ENCODE results near the gene OXA1L. TPM values are rescaled to one million over a fixed set of nuclear protein-coding genes. Genes with fewer than 3 reads are reported as not detected.

The OXA1L gene
- total and polyA plus RNA-seq, 4 donors: 81.3 to 99.8 (median 97.2) TPM

- Histone ChIP-seq H3K9ac (ENCODE audit: insufficient read depth in 1 of 2, low read length in 2 of 2) (no peak overlapping the region), H3K27me3 (ENCODE audit: control insufficient read depth in 3 of 3, insufficient read depth in 3 of 3, low read length in 2 of 3) (no peaks in the 10 kb centered on the region), H3K4me1 (ENCODE audit: control insufficient read depth in 5 of 5, insufficient read depth in 5 of 5, low read length in 5 of 5) (peaks cover 0 to 9% (median 0%) of the 10 kb centered on the region in 5 donors), H3K27ac (ENCODE audit: low read depth in 1 of 2, low read length in 1 of 2) (no peak overlapping the region), H3K9me3 (ENCODE audit: control insufficient read depth in 4 of 4, insufficient read depth in 3 of 4, low read length in 3 of 4) (no peaks in the 10 kb centered on the region), H3K4me3 (no peak overlapping the region), H3K36me3 (ENCODE audit: control insufficient read depth in 4 of 4, insufficient read depth in 4 of 4, low read length in 4 of 4) (peaks cover 0 to 1% (median 0%) of the 10 kb centered on the region in 4 donors)
- no peak for DNase-seq
- no peak for ATAC-seq (ENCODE audit: insufficient read depth, low FRiP score)
- TF ChIP-seq CTCF (IDR thresholded peaks at IDR 0.05; ENCODE audit: control extremely low read depth, extremely low read depth): no peak
- 38 to 52% methylated on average over 2 of the region's 2 CpGs for WGBS, 2 donors
Measured at GRCh38 chr14:22811722-22812121, 45.2 kb downstream of the OXA1L start.

- peaks cover 0 to 9% (median 1%) of the 10 kb centered on the region in 5 donors for H3K4me1 ChIP-seq (ENCODE audit: control insufficient read depth in 5 of 5, insufficient read depth in 5 of 5, low read length in 5 of 5)
- peaks cover 0 to 1% (median 0%) of the 10 kb centered on the region in 4 donors for H3K36me3 ChIP-seq (ENCODE audit: control insufficient read depth in 4 of 4, insufficient read depth in 4 of 4, low read length in 4 of 4)
- TF ChIP-seq CTCF (IDR thresholded peaks at IDR 0.05; ENCODE audit: control extremely low read depth, extremely low read depth): no peak
- H3K4me3 ChIP-seq: no peak overlapping the region
- ATAC-seq (ENCODE audit: insufficient read depth, low FRiP score): no peak
- DNase-seq: no peak
- no peaks in the 10 kb centered on the region for H3K9me3 ChIP-seq (ENCODE audit: control insufficient read depth in 4 of 4, insufficient read depth in 3 of 4, low read length in 3 of 4)
- no peak overlapping the region for H3K9ac ChIP-seq (ENCODE audit: insufficient read depth in 1 of 2, low read length in 2 of 2)
- no peaks in the 10 kb centered on the region for H3K27me3 ChIP-seq (ENCODE audit: control insufficient read depth in 3 of 3, insufficient read depth in 3 of 3, low read length in 2 of 3)
- WGBS, 2 donors: 90 to 97% methylated on average over 4 of the region's 4 CpGs
- no peak overlapping the region for H3K27ac ChIP-seq (ENCODE audit: low read depth in 1 of 2, low read length in 1 of 2)
Measured at GRCh38 chr14:22812744-22813143, 46.3 kb downstream of the OXA1L start.

GRCh38 chr14:22813145-22813544 is 46.7 kb downstream of the OXA1L start:
- no peak overlapping the region for H3K4me3 ChIP-seq
- TF ChIP-seq CTCF (IDR thresholded peaks at IDR 0.05; ENCODE audit: control extremely low read depth, extremely low read depth): no peak

GRCh38 chr14:22814373-22814772 is 47.9 kb downstream of the OXA1L start:
- DNase-seq: no peak
- Histone ChIP-seq H3K9me3 (ENCODE audit: control insufficient read depth in 4 of 4, insufficient read depth in 3 of 4, low read length in 3 of 4) (no peaks in the 10 kb centered on the region), H3K9ac (ENCODE audit: insufficient read depth in 1 of 2, low read length in 2 of 2) (no peak overlapping the region), H3K27me3 (ENCODE audit: control insufficient read depth in 3 of 3, insufficient read depth in 3 of 3, low read length in 2 of 3) (no peaks in the 10 kb centered on the region), H3K4me1 (ENCODE audit: control insufficient read depth in 5 of 5, insufficient read depth in 5 of 5, low read length in 5 of 5) (peaks cover 0 to 19% (median 5%) of the 10 kb centered on the region in 5 donors), H3K4me3 (no peak overlapping the region), H3K27ac (ENCODE audit: low read depth in 1 of 2, low read length in 1 of 2) (no peak overlapping the region), H3K36me3 (ENCODE audit: control insufficient read depth in 4 of 4, insufficient read depth in 4 of 4, low read length in 4 of 4) (peaks cover 0 to 1% (median 0%) of the 10 kb centered on the region in 4 donors)
- 90 to 94% methylated on average over 7 of the region's 7 CpGs for WGBS, 2 donors
- ATAC-seq (ENCODE audit: insufficient read depth, low FRiP score): no peak
- TF ChIP-seq CTCF (IDR thresholded peaks at IDR 0.05; ENCODE audit: control extremely low read depth, extremely low read depth): no peak

More at GRCh38 chr14:22813145-22813544, 46.7 kb downstream of the OXA1L start:
- Histone ChIP-seq H3K36me3 (ENCODE audit: control insufficient read depth in 4 of 4, insufficient read depth in 4 of 4, low read length in 4 of 4) (peaks cover 0 to 1% (median 0%) of the 10 kb centered on the region in 4 donors), H3K9ac (ENCODE audit: insufficient read depth in 1 of 2, low read length in 2 of 2) (no peak overlapping the region), H3K9me3 (ENCODE audit: control insufficient read depth in 4 of 4, insufficient read depth in 3 of 4, low read length in 3 of 4) (no peaks in the 10 kb centered on the region), H3K27ac (ENCODE audit: low read depth in 1 of 2, low read length in 1 of 2) (no peak overlapping the region), H3K27me3 (ENCODE audit: control insufficient read depth in 3 of 3, insufficient read depth in 3 of 3, low read length in 2 of 3) (no peaks in the 10 kb centered on the region), H3K4me1 (ENCODE audit: control insufficient read depth in 5 of 5, insufficient read depth in 5 of 5, low read length in 5 of 5) (peaks cover 0 to 13% (median 2%) of the 10 kb centered on the region in 5 donors)
- WGBS, 2 donors: 85 to 91% methylated on average over 9 of the region's 9 CpGs
- ATAC-seq (ENCODE audit: insufficient read depth, low FRiP score) (no peak), DNase-seq (no peak)

Measured in lung (tissue), 12 donors.